GM12878 (cell line): Measurements from ENCODE around the gene LRRC31. TPM values are rescaled to one million over a fixed set of nuclear protein-coding genes. Genes with fewer than 3 reads are reported as not detected.

Experiments
- ATAC-seq: fragments of 200-7000 bp; cut with Tn5 transposase; 3 replicates; pipeline ENCODE4 v1.9.1; 2020; ENCODE audit warnings: mild to moderate bottlenecking, moderate library complexity
- BruUV-seq: library from RNA; stranded (reverse); fragments of 400-500 nt; replicated peaks from 2 replicates; lab custom pipeline; 2021; lab: Mats Ljungman, UMichigan
- CTCF ChIA-PET: fragments of 300-600 bp; sonication (Branson Sonifier 250); formaldehyde crosslinking; extraction: SDS; loops from one replicate; lab custom pipeline; 2021; ENCODE audit warnings: inconsistent platforms; lab: Yijun Ruan, JAX
- POLR2A ChIA-PET: fragments of 350-600 bp; formaldehyde crosslinking; extraction: SDS; loops from one replicate; lab custom pipeline; 2021; ENCODE audit warnings: inconsistent platforms; lab: Charles Lee
- RAD21 ChIA-PET: fragments of 300-600 bp; sonication (Branson Sonifier 250); formaldehyde crosslinking; loops from one replicate; lab custom pipeline; 2023; ENCODE audit warnings: antibody characterized with exemption; ENCODE audit not compliant: unreplicated experiment; lab: Charles Lee
- SMC1A ChIA-PET: fragments of 300-600 bp; sonication (Branson Sonifier 250); formaldehyde crosslinking; loops from one replicate; lab custom pipeline; 2023; ENCODE audit not compliant: unreplicated experiment, uncharacterized antibody; lab: Charles Lee
- DNase-seq: peaks from one replicate; pipeline ENCODE4 v3.0.0-alpha.2; 2011; ENCODE audit warnings: low read depth, low spot score
- FAIRE-seq: peaks from 3 replicates; lab custom pipeline; 2011; peaks lifted over from hg19 to GRCh38; lab: Jason Lieb, UNC
- H2AFZ ChIP-seq: 2 replicates; pipeline ENCODE4 v1.6.0; 2011; ENCODE audit warnings: low read depth, low read length, control low read depth; ENCODE audit not compliant: control insufficient read depth
- H3K27ac ChIP-seq: 2 replicates; pipeline ENCODE4 v1.5.1; 2011; ENCODE audit warnings: control low read depth; ENCODE audit not compliant: control insufficient read depth, insufficient read depth
- H3K27me3 ChIP-seq, 2 experiments: replicated peaks in 1 of 2; 2 replicates each; pipeline versions ENCODE4 v1.6.0 to v1.6.1; 2011; ENCODE audit warnings: low read length in 1 of 2; ENCODE audit not compliant: control insufficient read depth in 2 of 2, insufficient read depth in 2 of 2
- H3K36me3 ChIP-seq, 2 experiments: 2 replicates each; pipeline ENCODE4 v1.5.1; 2011; ENCODE audit warnings: low read length in 1 of 2; ENCODE audit not compliant: control insufficient read depth in 2 of 2, insufficient read depth in 2 of 2
- H3K4me1 ChIP-seq: 2 replicates; pipeline ENCODE4 v1.6.1; 2011; ENCODE audit warnings: mild to moderate bottlenecking, low read length, moderate library complexity, mixed read lengths; ENCODE audit not compliant: control insufficient read depth, insufficient read depth
- H3K4me2 ChIP-seq: 2 replicates; pipeline ENCODE4 v1.6.0; 2011; ENCODE audit warnings: control low read depth; ENCODE audit not compliant: control insufficient read depth, insufficient read depth
- H3K4me3 ChIP-seq: fragments of 200-600 bp; sonication (generic); 2 replicates; pipeline ENCODE4 v1.5.1; 2016
- H3K79me2 ChIP-seq: 2 replicates; pipeline ENCODE4 v1.6.0; 2011; ENCODE audit warnings: low read length; ENCODE audit not compliant: control insufficient read depth, insufficient read depth
- H3K9ac ChIP-seq: 2 replicates; pipeline ENCODE4 v1.8.0; 2011; ENCODE audit warnings: low read length, control low read depth, mixed read lengths; ENCODE audit not compliant: control insufficient read depth, insufficient read depth
- H3K9me3 ChIP-seq: replicated peaks from 3 replicates; pipeline ENCODE4 v1.5.1; 2011; ENCODE audit warnings: mild to moderate bottlenecking, low read length; ENCODE audit not compliant: control insufficient read depth, insufficient read depth
- H4K20me1 ChIP-seq: 2 replicates; pipeline ENCODE4 v1.6.0; 2011; ENCODE audit not compliant: control insufficient read depth, insufficient read depth
- IRF5 ChIP-seq: fragments of 450-650 bp; IDR thresholded peaks from 2 replicates; pipeline ENCODE4 v1.6.1; 2017; ENCODE audit warnings: borderline replicate concordance
- PAX8 ChIP-seq: fragments of 450-650 bp; IDR thresholded peaks from 2 replicates; pipeline ENCODE4 v1.6.1; 2017; ENCODE audit warnings: mild to moderate bottlenecking, moderate library complexity
- RB1 ChIP-seq: fragments of 450-650 bp; formaldehyde crosslinking; IDR thresholded peaks from 2 replicates; pipeline ENCODE4 v1.6.1; 2017; ENCODE audit warnings: mild to moderate bottlenecking, borderline replicate concordance
- YY1 ChIP-seq: IDR thresholded peaks from 2 replicates; pipeline ENCODE4 v1.6.1; 2011; ENCODE audit warnings: low read depth, mild to moderate bottlenecking, low read length
- ZNF207 ChIP-seq: fragments of 450-650 bp; IDR thresholded peaks from 2 replicates; pipeline ENCODE4 v1.6.1; 2014; ENCODE audit warnings: antibody characterized with exemption, mild to moderate bottlenecking, borderline replicate concordance
- WGBS: methylation state at CpG from one replicate; pipeline ENCODE4 v1.1.6; 2016; ENCODE audit warnings: low lambda C conversion rate; ENCODE audit not compliant: insufficient replicate concordance, insufficient coverage; ENCODE audit errors: missing lambda C conversion rate; 5-methylcytosine and 5-hydroxymethylcytosine counted together
- in situ Hi-C: fragments of 300-500 bp; cut with MboI; formaldehyde crosslinking; loops from 9 replicates; pipeline ENCODE4 v1.14.3; 2018; ENCODE audit warnings: mixed read lengths
- intact Hi-C: fragments of 100-400 bp; cut with micrococcal nuclease; formaldehyde crosslinking; loops from one replicate; pipeline ENCODE4 v1.14.2; 2022; ENCODE audit not compliant: unreplicated experiment
- polyA plus RNA-seq, 11 experiments: library from polyadenylated mRNA; depleted of rRNA in 4 of 11; unstranded in 6 of 11; stranded (reverse) in 5 of 11; fragments of >200 nt; fragmentation: Nextera tagmentation in 4 of 11; fragmentation: Illumina TruSeq in 1 of 11; extraction: Ambion mirVana in 4 of 11; extraction: Trizol in 1 of 11; gene quantifications; 1 replicate in 1 of 11; 2 replicates in 10 of 11; pipeline versions ENCODE4 v1.2.1 to v1.2.3, GENCODE V29; 2011 to 2016; ENCODE audit warnings: inconsistent platforms in 2 of 11, missing spikeins in 2 of 11, low read depth in 1 of 11
- total RNA-seq, 4 experiments: library from RNA; depleted of rRNA in 3 of 4; stranded (reverse); fragments of >200 nt in 3 of 4; fragmentation: Illumina TruSeq in 1 of 4; extraction: Trizol in 1 of 4; gene quantifications; 2 replicates each; pipeline versions ENCODE4 v1.2.1 to v1.2.3, GENCODE V29; 2013 to 2021
- TF ChIP-seq, protein P1 (sequence below): fragments of 450-650 bp; IDR thresholded peaks from 2 replicates; pipeline ENCODE4 v1.6.1; 2018; ENCODE audit warnings: mild to moderate bottlenecking, low read depth, moderate library complexity; ENCODE audit not compliant: partially characterized antibody

Gene LRRC31
- total and polyA plus RNA-seq, 10 of the 15 experiments (the other 5 are each of a cell fraction or from before 2014, with no cell fraction given): 0.04 to 0.06 (median 0.06) TPM; not detected in 7

- ChIA-PET SMC1A (interaction anchor here (0.6 to 1.2 kb wide), 5 partner anchors 17 to 244 kb away, joined by 3 to 5 read pairs (median 4); no protein-coding TSS in a partner anchor), POLR2A (interaction anchor here (0.6 kb wide), 1 partner anchor 164 kb away, joined by 4 read pairs; no protein-coding TSS in a partner anchor), RAD21 (interaction anchor here (0.7 kb wide), 1 partner anchor 17 kb away, joined by 3 read pairs; no protein-coding TSS in a partner anchor)
Observed at GRCh38 chr3:169809230-169809795, 60.4 kb downstream of the LRRC31 start.

More at GRCh38 chr3:169809230-169809795, 60.4 kb downstream of the LRRC31 start:
- TF ChIP-seq RB1: no peak
- TF ChIP-seq IRF5: no peak
- no peak for TF ChIP-seq PAX8
- TF ChIP-seq ZNF207: no peak
- TF ChIP-seq YY1: no peak
- TF ChIP-seq, protein P1, sequence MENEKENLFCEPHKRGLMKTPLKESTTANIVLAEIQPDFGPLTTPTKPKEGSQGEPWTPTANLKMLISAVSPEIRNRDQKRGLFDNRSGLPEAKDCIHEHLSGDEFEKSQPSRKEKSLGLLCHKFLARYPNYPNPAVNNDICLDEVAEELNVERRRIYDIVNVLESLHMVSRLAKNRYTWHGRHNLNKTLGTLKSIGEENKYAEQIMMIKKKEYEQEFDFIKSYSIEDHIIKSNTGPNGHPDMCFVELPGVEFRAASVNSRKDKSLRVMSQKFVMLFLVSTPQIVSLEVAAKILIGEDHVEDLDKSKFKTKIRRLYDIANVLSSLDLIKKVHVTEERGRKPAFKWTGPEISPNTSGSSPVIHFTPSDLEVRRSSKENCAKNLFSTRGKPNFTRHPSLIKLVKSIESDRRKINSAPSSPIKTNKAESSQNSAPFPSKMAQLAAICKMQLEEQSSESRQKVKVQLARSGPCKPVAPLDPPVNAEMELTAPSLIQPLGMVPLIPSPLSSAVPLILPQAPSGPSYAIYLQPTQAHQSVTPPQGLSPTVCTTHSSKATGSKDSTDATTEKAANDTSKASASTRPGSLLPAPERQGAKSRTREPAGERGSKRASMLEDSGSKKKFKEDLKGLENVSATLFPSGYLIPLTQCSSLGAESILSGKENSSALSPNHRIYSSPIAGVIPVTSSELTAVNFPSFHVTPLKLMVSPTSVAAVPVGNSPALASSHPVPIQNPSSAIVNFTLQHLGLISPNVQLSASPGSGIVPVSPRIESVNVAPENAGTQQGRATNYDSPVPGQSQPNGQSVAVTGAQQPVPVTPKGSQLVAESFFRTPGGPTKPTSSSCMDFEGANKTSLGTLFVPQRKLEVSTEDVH: no peak
- H3K9ac ChIP-seq: no peak overlapping the region
- WGBS: 36% methylated on average over 2 of the region's 2 CpGs
- intact Hi-C loops: no loop called here
- H3K9me3 ChIP-seq: no peaks in the 10 kb centered on the region
- H3K27me3 ChIP-seq: no peaks in the 10 kb centered on the region
- H3K4me3 ChIP-seq: no peak overlapping the region
- no peak overlapping the region for H3K27ac ChIP-seq
- H2AFZ ChIP-seq: no peak overlapping the region
- no peaks in the 10 kb centered on the region for H3K79me2 ChIP-seq
- in situ Hi-C loops: no loop called here
- no peak overlapping the region for H3K4me2 ChIP-seq
- FAIRE-seq: no peak
- no peak for ATAC-seq
- H4K20me1 ChIP-seq: no peaks in the 10 kb centered on the region
- peaks cover 9% of the 10 kb centered on the region for H3K4me1 ChIP-seq
- CTCF ChIA-PET: interaction anchor here (0.7 to 1.0 kb wide), 2 partner anchors 53 to 158 kb away, joined by 3 read pairs; no protein-coding TSS in a partner anchor
- BruUV-seq: no TSS peak
- H3K36me3 ChIP-seq: no peaks in the 10 kb centered on the region
- DNase-seq: no peak
